Measurements from ENCODE around the gene TEX36.

DNA sequence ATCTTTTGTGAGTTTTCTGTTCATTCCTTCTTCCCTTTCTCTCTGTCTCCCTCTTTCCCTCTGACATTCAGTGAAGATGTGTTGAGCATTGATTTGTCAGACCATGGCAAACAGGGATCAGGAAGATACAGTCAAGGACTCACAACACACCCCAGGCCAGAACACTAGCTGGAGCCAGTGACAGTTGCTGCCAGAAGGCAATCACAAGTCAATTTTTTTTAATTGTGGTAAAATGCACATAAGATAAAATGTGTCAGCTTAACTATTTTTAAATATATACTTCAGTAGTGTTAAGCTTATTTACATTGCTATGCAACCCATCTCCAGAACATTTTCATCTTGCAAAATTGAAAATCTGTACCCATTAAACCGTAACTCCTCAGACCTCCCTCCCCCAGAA, 62.6 kb downstream of the TEX36 start:
- TF ChIP-seq CTCF (IDR thresholded peaks at IDR 0.05; ENCODE audit: low read depth, low read length), result no peak
- no peak for TF ChIP-seq POLR2A (IDR thresholded peaks at IDR 0.05; ENCODE audit: extremely low read depth, insufficient read length)
- TF ChIP-seq MYC (IDR thresholded peaks at IDR 0.05; ENCODE audit: low read depth, low read length), result no peak
- TF ChIP-seq, protein P1, sequence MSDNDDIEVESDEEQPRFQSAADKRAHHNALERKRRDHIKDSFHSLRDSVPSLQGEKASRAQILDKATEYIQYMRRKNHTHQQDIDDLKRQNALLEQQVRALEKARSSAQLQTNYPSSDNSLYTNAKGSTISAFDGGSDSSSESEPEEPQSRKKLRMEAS (IDR thresholded peaks at IDR 0.05; ENCODE audit: low read depth, low read length), result no peak
